GM23338 (cell line): ENCODE results near the gene FCHSD2.

Source experiments
- CREB1 ChIP-seq: fragments of 250-450 bp; sonication (Bioruptor Pico); IDR thresholded peaks from 2 replicates; pipeline ENCODE4 v1.5.0; 2020; ENCODE audit warnings: low read depth, mild to moderate bottlenecking, moderate library complexity
- CTCF ChIP-seq, 2 experiments: fragments of 200-600 bp in 1 of 2; sonication (generic) in 1 of 2; conservative IDR thresholded peaks; 2 replicates each; pipeline versions ENCODE4 v1.5.1 to v1.6.1; 2016 to 2017; ENCODE audit warnings: antibody characterized with exemption in 2 of 2, low read depth in 2 of 2, mild to moderate bottlenecking in 2 of 2, moderate library complexity in 1 of 2
- ETS1 ChIP-seq: IDR thresholded peaks from 2 replicates; pipeline ENCODE4 v1.6.1; 2016; ENCODE audit warnings: antibody characterized with exemption
- EZH2 ChIP-seq: fragments of 200-600 bp; sonication (generic); IDR thresholded peaks from one replicate; pipeline ENCODE4 v1.8.0; 2017; ENCODE audit warnings: antibody characterized with exemption, mild to moderate bottlenecking, low read depth; ENCODE audit not compliant: unreplicated experiment
- EZH2phosphoT487 ChIP-seq: fragments of 200-600 bp; sonication (generic); IDR thresholded peaks from one replicate; pipeline ENCODE4 v1.8.1; 2018; ENCODE audit warnings: antibody characterized with exemption; ENCODE audit not compliant: unreplicated experiment
- JUNB ChIP-seq: IDR thresholded peaks from one replicate; pipeline ENCODE4 v1.6.1; 2016; ENCODE audit warnings: antibody characterized with exemption; ENCODE audit not compliant: unreplicated experiment
- NANOG ChIP-seq: IDR thresholded peaks from 2 replicates; pipeline ENCODE4 v1.6.1; 2016; ENCODE audit warnings: antibody characterized with exemption, borderline replicate concordance
- POLR2AphosphoS5 ChIP-seq: IDR thresholded peaks from 2 replicates; pipeline ENCODE4 v1.6.1; 2016; ENCODE audit warnings: antibody characterized with exemption, low read depth
- REST ChIP-seq: IDR thresholded peaks from one replicate; pipeline ENCODE4 v1.6.1; 2018; ENCODE audit warnings: antibody characterized with exemption; ENCODE audit not compliant: unreplicated experiment
- ZNF114 ChIP-seq: fragments of 250-450 bp; sonication (Bioruptor Pico); IDR thresholded peaks from 2 replicates; pipeline ENCODE4 v1.5.0; 2020; ENCODE audit warnings: mild to moderate bottlenecking, moderate library complexity
- ZNF331 ChIP-seq: fragments of 250-450 bp; sonication (Bioruptor Pico); IDR thresholded peaks from 2 replicates; pipeline ENCODE4 v1.5.0; 2020; ENCODE audit warnings: low read depth, mild to moderate bottlenecking, moderate library complexity

- TF ChIP-seq CTCF (conservative IDR thresholded peaks at IDR 0.05; ENCODE audit: low read depth in 2 of 2) (no peak), POLR2AphosphoS5 (no peak), REST (no peak), EZH2phosphoT487 (no peak), JUNB (no peak), ZNF114 (CRISPR knock-in tag) (no peak), EZH2 (no peak), CREB1 (CRISPR knock-in tag) (no peak), NANOG (no peak), ETS1 (no peak), ZNF331 (CRISPR knock-in tag) (no peak)
These were observed 21.6 kb upstream of the FCHSD2 start for GRCh38 chr11:73163638-73164174.
